Measurements from ENCODE around the gene EFHD1. TPM values are rescaled to one million over a fixed set of nuclear protein-coding genes. Genes with fewer than 3 reads are reported as not detected.

The EFHD1 gene
- total and polyA plus RNA-seq, 7 donors: 6.6 to 20.7 (median 10.0) TPM

- TF ChIP-seq CTCF (IDR thresholded peaks at IDR 0.05): no peak
- Histone ChIP-seq H3K4me3 (no peak overlapping the region), H3K4me1 (peaks cover 5% of the 10 kb centered on the region), H3K27ac (no peak overlapping the region), H3K27me3 (ENCODE audit: insufficient read depth in 3 of 3, low read length in 2 of 3) (no peaks in the 10 kb centered on the region), H3K9me3 (no peaks in the 10 kb centered on the region), H3K36me3 (ENCODE audit: insufficient read depth in 1 of 2, low read depth in 1 of 2) (no peaks in the 10 kb centered on the region)
- ATAC-seq: peak; percentile 26 to 73 (median 70)
- intact Hi-C loops (cut with DNase I): no loop called here
- DNase-seq: peak in 1 of 2 donors; percentile 17
- 29 to 48% (median 42%) methylated on average over 2 of the region's 2 CpGs for WGBS, 3 donors
Measured at GRCh38 chr2:232659359-232659758, 26.0 kb downstream of the EFHD1 start.

- intact Hi-C loops (cut with DNase I): no loop called here
- 94 to 95% (median 94%) methylated on average over 16 of the region's 16 CpGs for WGBS, 3 donors
- H3K4me3 ChIP-seq: no peak overlapping the region
- H3K27ac ChIP-seq: no peak overlapping the region
- no peaks in the 10 kb centered on the region for H3K27me3 ChIP-seq (ENCODE audit: insufficient read depth in 3 of 3, low read length in 2 of 3)
- no peaks in the 10 kb centered on the region for H3K9me3 ChIP-seq
- peaks cover 9% of the 10 kb centered on the region for H3K4me1 ChIP-seq
- no peak for TF ChIP-seq CTCF (IDR thresholded peaks at IDR 0.05)
- H3K36me3 ChIP-seq (ENCODE audit: insufficient read depth in 1 of 2, low read depth in 1 of 2): no peaks in the 10 kb centered on the region
- DNase-seq (peak in 1 of 2 donors; percentile 36), ATAC-seq (no peak)
Measured at GRCh38 chr2:232662486-232663260, 29.3 kb downstream of the EFHD1 start.

- Histone ChIP-seq H3K4me3 (no peak overlapping the region), H3K27ac (no peak overlapping the region), H3K27me3 (ENCODE audit: insufficient read depth in 3 of 3, low read length in 2 of 3) (no peaks in the 10 kb centered on the region), H3K9me3 (no peaks in the 10 kb centered on the region), H3K4me1 (peaks cover 11% of the 10 kb centered on the region), H3K36me3 (ENCODE audit: insufficient read depth in 1 of 2, low read depth in 1 of 2) (no peaks in the 10 kb centered on the region)
- WGBS, 3 donors: 36 to 62% (median 39%) methylated on average over 7 of the region's 7 CpGs
- TF ChIP-seq CTCF (IDR thresholded peaks at IDR 0.05): no peak
- no peak for DNase-seq
- intact Hi-C loops (cut with DNase I): loop anchor here in 1 of 2 donors (5.0 kb wide), 1 partner anchor 59 kb away; no protein-coding TSS in a partner anchor
- peak in 2 of 4 donors; percentile 31 to 43 for ATAC-seq
Measured at GRCh38 chr2:232666051-232666805, 32.8 kb downstream of the EFHD1 start.

- no peaks in the 10 kb centered on the region for H3K9me3 ChIP-seq
- peaks cover 11% of the 10 kb centered on the region for H3K4me1 ChIP-seq
- no peak for TF ChIP-seq CTCF (IDR thresholded peaks at IDR 0.05)
- ATAC-seq: peak; percentile 41 to 87 (median 74)
- H3K36me3 ChIP-seq (ENCODE audit: insufficient read depth in 1 of 2, low read depth in 1 of 2): peaks cover 0 to 5% of the 10 kb centered on the region in 2 donors
- peak overlapping the region; percentile 27 for H3K27ac ChIP-seq
- DNase-seq: no peak
- WGBS, 3 donors: 56 to 67% (median 66%) methylated on average over 10 of the region's 10 CpGs
- intact Hi-C loops (cut with DNase I): loop anchor here (2.0 to 5.0 kb wide), 2 partner anchors 61 kb away; no protein-coding TSS in a partner anchor
- H3K27me3 ChIP-seq (ENCODE audit: insufficient read depth in 3 of 3, low read length in 2 of 3): no peaks in the 10 kb centered on the region
- no peak overlapping the region for H3K4me3 ChIP-seq
Measured at GRCh38 chr2:232667989-232668583, 34.7 kb downstream of the EFHD1 start.
